NCI-H1436 (cell line): Measurements from ENCODE around the gene HMX3.
"Not testable (repeated sequence)": the region's sequence is repeated elsewhere in the genome, so short reads cannot be mapped to it uniquely, and the experiment has no call there.

Experiments
- DNase-seq: peaks from one replicate; lab custom pipeline; 2025; lab: John Stamatoyannopoulos, UW

The HMX3 gene

DNA sequence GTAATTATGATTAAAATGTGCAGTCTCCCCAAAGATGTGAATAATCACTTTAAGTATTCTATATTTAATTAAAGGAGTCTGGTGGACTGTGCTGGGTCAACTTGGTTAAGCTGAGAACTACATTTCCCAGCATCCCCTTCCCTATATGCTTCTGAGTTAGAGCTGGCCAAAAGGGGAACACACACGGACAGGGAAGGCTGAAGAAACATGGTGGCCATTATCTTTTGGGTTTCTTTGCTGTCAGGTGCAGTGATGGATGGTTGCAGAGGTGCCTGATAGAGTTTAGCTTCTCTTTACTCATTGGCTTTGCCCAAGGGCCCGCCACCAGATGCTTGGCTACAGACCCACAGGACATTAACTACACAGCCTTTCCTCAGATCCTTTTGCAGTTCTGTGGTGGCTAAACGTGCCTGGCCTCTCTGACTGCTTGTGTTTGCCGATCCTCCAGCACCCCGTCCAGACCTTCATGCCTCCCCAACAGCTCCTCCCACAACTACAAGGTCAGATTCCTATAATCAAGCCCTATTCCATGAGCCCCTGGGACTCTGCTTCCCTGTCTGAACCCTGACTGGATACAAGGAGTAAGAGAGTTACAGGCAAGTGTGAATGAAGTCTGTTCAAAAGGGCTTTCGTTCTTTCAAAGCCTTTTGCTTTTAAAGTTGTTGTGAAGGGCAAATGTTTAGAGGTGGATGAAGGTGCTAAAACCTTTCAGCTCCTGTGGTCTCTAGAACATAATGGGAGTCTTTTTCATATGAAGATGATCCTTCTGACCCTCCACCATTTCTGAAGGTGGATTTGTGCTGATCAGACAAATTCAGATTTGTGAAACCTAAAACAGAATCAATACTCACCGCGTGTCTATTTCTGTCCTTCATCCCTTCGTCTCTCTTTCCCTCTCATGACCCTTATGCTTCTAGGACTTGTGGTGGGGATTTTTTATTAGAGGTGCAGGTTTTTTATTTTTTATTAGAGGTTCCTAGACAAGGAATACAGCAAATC lies 39.9 kb downstream of the HMX3 start:
- no peak for DNase-seq

DNA sequence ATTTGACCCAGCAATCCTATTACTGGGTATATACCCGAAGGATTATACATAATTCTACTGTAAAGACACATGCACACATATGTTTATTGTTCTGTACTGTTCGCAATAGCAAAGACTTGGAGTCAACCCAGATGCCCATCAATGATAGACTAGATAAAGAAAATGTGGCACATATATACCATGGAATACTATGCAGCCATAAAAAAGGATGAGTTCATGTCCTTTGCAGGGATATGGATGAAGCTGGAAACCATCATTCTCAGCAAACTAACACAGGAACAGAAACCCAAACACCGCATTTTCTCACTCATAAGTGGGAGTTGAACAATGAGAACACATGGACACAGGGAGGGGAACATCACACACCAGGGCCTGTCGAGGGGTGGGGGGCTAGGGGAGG lies 42.6 kb downstream of the HMX3 start:
- not testable (repeated sequence) for DNase-seq

DNA sequence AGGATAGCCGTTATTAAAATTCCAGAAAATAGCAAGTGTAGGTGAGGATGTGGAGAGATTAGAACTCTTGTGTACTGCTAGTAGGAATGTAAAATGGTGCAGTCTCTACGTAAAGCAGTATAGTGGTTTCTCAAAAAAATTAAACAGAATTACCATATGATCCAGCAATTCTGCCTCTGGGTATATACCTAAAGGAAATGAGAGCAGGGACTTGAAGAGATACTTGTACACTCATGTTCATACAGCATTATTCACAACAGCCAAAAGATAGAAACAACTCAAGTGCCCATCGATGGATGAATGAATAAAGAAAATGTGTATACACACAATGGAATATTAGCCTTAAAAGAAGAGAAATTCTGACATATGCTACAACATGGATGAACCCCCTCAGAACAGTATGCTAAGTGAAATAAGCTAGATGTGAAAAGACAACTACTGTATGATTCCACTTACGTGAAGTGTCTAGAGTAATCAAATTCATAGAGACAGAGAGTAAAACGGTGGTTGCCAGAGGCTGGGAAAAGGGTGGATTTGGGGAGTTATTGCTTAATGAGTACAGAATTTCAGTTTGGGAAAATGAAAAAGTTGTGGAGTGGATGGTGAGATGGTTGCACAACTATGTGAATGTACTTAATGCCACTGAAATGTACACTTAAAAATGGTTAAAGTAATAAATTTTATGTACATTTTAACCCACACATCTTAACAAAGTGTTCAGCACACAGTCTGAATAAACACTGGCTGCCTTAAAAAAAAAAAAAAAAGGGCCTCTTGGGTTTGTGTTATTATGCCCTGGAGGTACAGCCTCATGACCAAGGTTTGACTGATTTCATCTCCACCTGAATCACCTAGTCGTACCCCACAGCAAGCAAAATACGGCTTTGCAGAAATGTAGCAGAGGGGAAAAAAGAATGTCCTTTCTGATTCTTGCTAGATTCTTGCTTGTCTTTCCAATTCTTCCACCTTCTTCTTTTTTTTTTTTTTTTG lies 44.6 kb downstream of the HMX3 start:
- no peak for DNase-seq

DNA sequence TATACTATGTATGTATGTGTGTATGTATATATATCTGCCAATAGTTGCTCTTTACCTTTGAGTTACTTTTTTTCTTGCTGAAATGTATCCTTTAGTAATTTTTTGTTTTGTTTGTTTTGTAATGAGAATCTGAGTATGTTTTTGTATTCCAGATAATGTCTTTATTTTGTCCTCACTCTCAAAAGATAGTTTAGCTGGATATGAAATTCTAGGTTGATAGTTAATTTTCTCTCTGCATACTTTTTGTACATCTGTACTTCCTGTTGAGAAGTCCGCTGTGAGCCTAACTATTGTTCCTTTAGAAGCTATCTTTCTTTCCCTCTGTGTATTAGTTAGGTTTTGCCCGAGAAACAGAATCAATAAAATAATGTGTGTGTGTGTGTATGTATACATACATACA lies 48.0 kb downstream of the HMX3 start:
- no peak for DNase-seq

DNA sequence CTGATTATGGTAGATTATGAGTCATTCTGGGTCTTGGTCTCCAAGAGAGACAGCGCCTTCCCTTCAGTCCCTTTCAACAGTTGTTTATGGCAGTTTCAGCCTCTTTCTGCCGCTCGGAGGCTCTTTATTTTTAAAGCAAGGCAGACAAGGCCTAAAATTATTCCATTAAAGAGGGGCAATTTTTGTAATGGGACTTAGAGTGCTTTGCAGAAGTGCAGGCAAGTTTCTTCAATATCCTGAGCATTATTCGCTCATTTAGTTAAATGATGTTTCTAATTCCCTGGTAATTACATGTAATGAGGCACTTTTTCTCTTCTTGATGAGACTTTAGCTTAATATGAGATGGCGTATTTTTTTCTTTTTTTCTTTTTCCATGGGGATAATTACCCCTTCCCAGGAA lies 52.0 kb downstream of the HMX3 start:
- peak; percentile 93 for DNase-seq
